K562 (cell line): ENCODE results near the gene SYNCRIP. TPM values are rescaled to one million over a fixed set of nuclear protein-coding genes. Genes with fewer than 3 reads are reported as not detected.

Source experiments
- BRD4 ChIP-seq: fragments of 200-600 bp; sonication (generic); IDR thresholded peaks from 2 replicates; pipeline ENCODE4 v1.6.1; 2017; ENCODE audit warnings: inconsistent platforms
- CBX8 ChIP-seq: fragments of 200-600 bp; sonication (generic); IDR thresholded peaks from 2 replicates; pipeline ENCODE4 v1.6.1; 2012; ENCODE audit warnings: borderline replicate concordance, mixed run types, low read depth, mild to moderate bottlenecking, moderate library complexity, mixed read lengths, low read length, control low read depth, inconsistent platforms; ENCODE audit not compliant: poor library complexity, severe bottlenecking; ENCODE audit errors: extremely low read depth
- E2F3 ChIP-seq: fragments of 250-450 bp; sonication (Bioruptor Pico); IDR thresholded peaks from 2 replicates; pipeline ENCODE4 v1.4.0; 2020; ENCODE audit warnings: mild to moderate bottlenecking
- EP300 ChIP-seq: IDR thresholded peaks from 2 replicates; pipeline ENCODE4 v1.6.1; 2012; ENCODE audit warnings: low read length, improper control_type of control experiment
- HOXB6 ChIP-seq: fragments of 250-450 bp; sonication (Bioruptor Pico); IDR thresholded peaks from 2 replicates; pipeline ENCODE4 v1.5.1; 2022; ENCODE audit warnings: mild to moderate bottlenecking, borderline replicate concordance
- KDM1A ChIP-seq, 2 experiments: fragments of 450-650 bp; IDR thresholded peaks; 2 replicates each; pipeline ENCODE4 v1.6.1; 2016; ENCODE audit warnings: mild to moderate bottlenecking in 2 of 2
- NCOA4 ChIP-seq: fragments of 450-650 bp; IDR thresholded peaks from 2 replicates; pipeline ENCODE4 v1.6.1; 2018; ENCODE audit warnings: mild to moderate bottlenecking; ENCODE audit not compliant: partially characterized antibody
- POLR2AphosphoS2 ChIP-seq: IDR thresholded peaks from 2 replicates; pipeline ENCODE4 v1.6.1; 2012; ENCODE audit warnings: low read length, improper control_type of control experiment
- POLR2B ChIP-seq: fragments of 450-650 bp; IDR thresholded peaks from 2 replicates; pipeline ENCODE4 v1.6.1; 2018; ENCODE audit warnings: low read depth; ENCODE audit not compliant: partially characterized antibody
- RCOR1 ChIP-seq, 2 experiments: IDR thresholded peaks; 2 replicates each; pipeline ENCODE4 v1.6.1; 2012; ENCODE audit warnings: low read depth in 2 of 2, low read length in 2 of 2, borderline replicate concordance in 1 of 2, improper control_type of control experiment in 1 of 2
- TBP ChIP-seq: optimal IDR thresholded peaks from 2 replicates; pipeline ENCODE3; 2011; ENCODE audit warnings: low read depth, low read length, improper control_type of control experiment
- ZBED1 ChIP-seq: IDR thresholded peaks from 2 replicates; pipeline ENCODE4 v1.6.1; 2014
- ZNF324 ChIP-seq: fragments of 250-450 bp; sonication (Bioruptor Pico); IDR thresholded peaks from 2 replicates; pipeline ENCODE4 v1.4.0; 2020; ENCODE audit warnings: mild to moderate bottlenecking
- ZNF57 ChIP-seq: fragments of 450-650 bp; formaldehyde crosslinking; IDR thresholded peaks from 2 replicates; pipeline ENCODE4 v1.4.0; 2020; ENCODE audit warnings: mild to moderate bottlenecking, moderate library complexity
- ZNF668 ChIP-seq: fragments of 250-450 bp; sonication (Bioruptor Pico); IDR thresholded peaks from 2 replicates; pipeline ENCODE4 v1.8.0; 2022; ENCODE audit warnings: mild to moderate bottlenecking, inconsistent platforms
- ZNF780A ChIP-seq: fragments of 250-450 bp; sonication (Bioruptor Pico); IDR thresholded peaks from 2 replicates; pipeline ENCODE4 v1.5.0; 2021; ENCODE audit warnings: mild to moderate bottlenecking
- polyA plus RNA-seq, 8 experiments: library from polyadenylated mRNA; depleted of rRNA in 4 of 8; stranded (reverse) in 5 of 8; unstranded in 3 of 8; fragments of >200 nt; fragmentation: Nextera tagmentation in 2 of 8; fragmentation: Illumina TruSeq in 1 of 8; extraction: Ambion mirVana in 2 of 8; extraction: Trizol in 1 of 8; gene quantifications; 2 replicates each; pipeline versions ENCODE4 v1.2.1 to v1.2.3, GENCODE V29; 2011 to 2014; ENCODE audit warnings: inconsistent platforms in 1 of 8, missing spikeins in 1 of 8
- total RNA-seq, 7 experiments: library from RNA; depleted of rRNA in 6 of 7; stranded (reverse); fragments of >200 nt in 6 of 7; fragmentation: Illumina TruSeq in 2 of 7; extraction: Trizol in 2 of 7; gene quantifications; 2 replicates each; pipeline versions ENCODE4 v1.2.1 to v1.2.3, GENCODE V29; 2011 to 2021; ENCODE audit warnings: low replicate concordance in 1 of 7
- TF ChIP-seq, protein P1 (sequence below): fragments of 250-450 bp; sonication (Bioruptor Pico); IDR thresholded peaks from 2 replicates; pipeline ENCODE4 v1.8.0; 2022; ENCODE audit warnings: moderate library complexity, mild to moderate bottlenecking, inconsistent platforms
- TF ChIP-seq, protein P2 (sequence below), 2 experiments: fragments of 450-650 bp in 1 of 2; sonication (generic) in 1 of 2; formaldehyde crosslinking; conservative IDR thresholded peaks; 2 replicates each; pipeline versions ENCODE4 v1.4.0 to v1.8.1; 2020 to 2022; ENCODE audit warnings: mild to moderate bottlenecking in 1 of 2, missing genetic modification reagents in 1 of 2
- TF ChIP-seq, protein P3 (sequence below): fragments of 450-650 bp; formaldehyde crosslinking; conservative IDR thresholded peaks from 2 replicates; pipeline ENCODE4 v1.4.0; 2022; ENCODE audit warnings: mild to moderate bottlenecking, missing genetic modification characterization
- TF ChIP-seq, protein P4 (sequence below): IDR thresholded peaks from 3 replicates; pipeline ENCODE4 v1.6.1; 2011; ENCODE audit warnings: borderline replicate concordance, mild to moderate bottlenecking; ENCODE audit not compliant: insufficient read length, insufficient read depth
- TF ChIP-seq, protein P5 (sequence below): fragments of 450-650 bp; formaldehyde crosslinking; IDR thresholded peaks from 2 replicates; pipeline ENCODE4 v1.4.0; 2020; ENCODE audit warnings: mild to moderate bottlenecking, moderate library complexity
- TF ChIP-seq, protein P6 (sequence below): fragments of 250-450 bp; sonication (Bioruptor Pico); IDR thresholded peaks from 2 replicates; pipeline ENCODE4 v1.9.0; 2021; ENCODE audit warnings: mild to moderate bottlenecking

Gene SYNCRIP
- total and polyA plus RNA-seq, 9 of the 15 experiments (the other 6 are each of a cell fraction or from before 2014, with no cell fraction given) = 46.5 to 295 (median 140) TPM

DNA sequence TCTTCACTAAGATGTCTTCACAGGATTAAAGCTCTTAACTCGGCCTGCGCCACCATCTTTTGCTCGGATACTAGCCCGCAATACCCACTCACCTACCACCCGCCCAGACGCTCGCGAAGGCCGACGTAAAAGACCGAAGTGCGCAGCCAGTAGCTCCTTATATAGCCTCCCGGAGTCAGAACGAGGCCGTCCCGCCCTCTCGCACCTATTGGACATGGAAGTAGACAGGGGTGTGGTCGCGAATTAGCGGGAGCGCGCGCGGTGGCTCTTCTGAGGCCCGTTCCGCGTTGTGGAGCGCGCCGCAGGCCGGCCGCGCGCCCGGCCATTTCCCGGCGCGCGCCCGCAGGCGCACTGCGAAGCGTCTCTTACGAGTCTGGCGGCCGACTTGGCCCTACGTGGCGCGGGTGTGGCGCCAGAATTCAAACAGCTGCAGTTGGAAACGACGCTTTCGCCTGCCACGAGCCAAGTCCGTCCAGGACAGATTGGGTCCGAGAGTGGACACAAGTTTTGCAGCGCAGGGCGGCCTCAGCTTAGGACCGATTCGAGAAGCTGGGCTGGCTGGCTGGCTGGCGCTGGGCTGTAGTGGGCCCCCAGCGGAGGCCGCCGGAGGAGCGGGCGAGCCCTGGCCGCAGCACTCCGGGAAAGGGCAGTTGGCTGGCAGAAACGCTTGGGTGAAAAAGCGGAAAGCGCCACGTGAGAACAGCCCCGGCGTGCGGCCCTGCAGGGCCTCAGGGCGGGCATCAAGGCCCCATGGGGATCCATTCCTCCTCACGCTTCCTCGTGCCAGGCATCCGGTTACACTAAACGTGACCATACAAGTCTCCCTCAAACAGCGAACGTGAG, 36.1 kb upstream of the SYNCRIP start (continued):
- TF ChIP-seq, protein P1, sequence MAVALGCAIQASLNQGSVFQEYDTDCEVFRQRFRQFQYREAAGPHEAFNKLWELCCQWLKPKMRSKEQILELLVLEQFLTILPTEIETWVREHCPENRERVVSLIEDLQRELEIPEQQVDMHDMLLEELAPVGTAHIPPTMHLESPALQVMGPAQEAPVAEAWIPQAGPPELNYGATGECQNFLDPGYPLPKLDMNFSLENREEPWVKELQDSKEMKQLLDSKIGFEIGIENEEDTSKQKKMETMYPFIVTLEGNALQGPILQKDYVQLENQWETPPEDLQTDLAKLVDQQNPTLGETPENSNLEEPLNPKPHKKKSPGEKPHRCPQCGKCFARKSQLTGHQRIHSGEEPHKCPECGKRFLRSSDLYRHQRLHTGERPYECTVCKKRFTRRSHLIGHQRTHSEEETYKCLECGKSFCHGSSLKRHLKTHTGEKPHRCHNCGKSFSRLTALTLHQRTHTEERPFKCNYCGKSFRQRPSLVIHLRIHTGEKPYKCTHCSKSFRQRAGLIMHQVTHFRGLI (CRISPR knock-in tag) = no peak
- TF ChIP-seq POLR2AphosphoS2 = peak; percentile 96
- TF ChIP-seq, protein P2, sequence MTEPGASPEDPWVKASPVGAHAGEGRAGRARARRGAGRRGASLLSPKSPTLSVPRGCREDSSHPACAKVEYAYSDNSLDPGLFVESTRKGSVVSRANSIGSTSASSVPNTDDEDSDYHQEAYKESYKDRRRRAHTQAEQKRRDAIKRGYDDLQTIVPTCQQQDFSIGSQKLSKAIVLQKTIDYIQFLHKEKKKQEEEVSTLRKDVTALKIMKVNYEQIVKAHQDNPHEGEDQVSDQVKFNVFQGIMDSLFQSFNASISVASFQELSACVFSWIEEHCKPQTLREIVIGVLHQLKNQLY (CRISPR knock-in tag; conservative IDR thresholded peaks at IDR 0.05) = no peak
- TF ChIP-seq RCOR1 (IDR thresholded peaks at IDR 0.05; ENCODE audit: borderline replicate concordance in 1 of 2, low read depth in 2 of 2, low read length in 2 of 2) = peak; percentile 17 to 64; a peak in 2 of 4 replicates
- TF ChIP-seq TBP = no peak
- no peak for TF ChIP-seq HOXB6 (CRISPR knock-in tag)
- TF ChIP-seq, protein P3, sequence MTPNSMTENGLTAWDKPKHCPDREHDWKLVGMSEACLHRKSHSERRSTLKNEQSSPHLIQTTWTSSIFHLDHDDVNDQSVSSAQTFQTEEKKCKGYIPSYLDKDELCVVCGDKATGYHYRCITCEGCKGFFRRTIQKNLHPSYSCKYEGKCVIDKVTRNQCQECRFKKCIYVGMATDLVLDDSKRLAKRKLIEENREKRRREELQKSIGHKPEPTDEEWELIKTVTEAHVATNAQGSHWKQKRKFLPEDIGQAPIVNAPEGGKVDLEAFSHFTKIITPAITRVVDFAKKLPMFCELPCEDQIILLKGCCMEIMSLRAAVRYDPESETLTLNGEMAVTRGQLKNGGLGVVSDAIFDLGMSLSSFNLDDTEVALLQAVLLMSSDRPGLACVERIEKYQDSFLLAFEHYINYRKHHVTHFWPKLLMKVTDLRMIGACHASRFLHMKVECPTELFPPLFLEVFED (CRISPR knock-in tag) = peak; percentile 95
- TF ChIP-seq E2F3 (CRISPR knock-in tag) = peak; percentile 19; the same call in 1 of the 2 replicates
- no peak for TF ChIP-seq ZNF57 (CRISPR knock-in tag)
- TF ChIP-seq CBX8 = no peak
- no peak for TF ChIP-seq KDM1A (IDR thresholded peaks at IDR 0.05)
- peak; percentile 71; the same call in 1 of the 2 replicates for TF ChIP-seq ZBED1
- TF ChIP-seq ZNF324 (CRISPR knock-in tag) = no peak
- no peak for TF ChIP-seq BRD4
- TF ChIP-seq EP300 = no peak
- TF ChIP-seq, protein P4, sequence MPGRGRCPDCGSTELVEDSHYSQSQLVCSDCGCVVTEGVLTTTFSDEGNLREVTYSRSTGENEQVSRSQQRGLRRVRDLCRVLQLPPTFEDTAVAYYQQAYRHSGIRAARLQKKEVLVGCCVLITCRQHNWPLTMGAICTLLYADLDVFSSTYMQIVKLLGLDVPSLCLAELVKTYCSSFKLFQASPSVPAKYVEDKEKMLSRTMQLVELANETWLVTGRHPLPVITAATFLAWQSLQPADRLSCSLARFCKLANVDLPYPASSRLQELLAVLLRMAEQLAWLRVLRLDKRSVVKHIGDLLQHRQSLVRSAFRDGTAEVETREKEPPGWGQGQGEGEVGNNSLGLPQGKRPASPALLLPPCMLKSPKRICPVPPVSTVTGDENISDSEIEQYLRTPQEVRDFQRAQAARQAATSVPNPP = no peak
- no peak for TF ChIP-seq ZNF668 (CRISPR knock-in tag)
- no peak for TF ChIP-seq NCOA4
- TF ChIP-seq POLR2B = peak; percentile 100
- TF ChIP-seq, protein P5, sequence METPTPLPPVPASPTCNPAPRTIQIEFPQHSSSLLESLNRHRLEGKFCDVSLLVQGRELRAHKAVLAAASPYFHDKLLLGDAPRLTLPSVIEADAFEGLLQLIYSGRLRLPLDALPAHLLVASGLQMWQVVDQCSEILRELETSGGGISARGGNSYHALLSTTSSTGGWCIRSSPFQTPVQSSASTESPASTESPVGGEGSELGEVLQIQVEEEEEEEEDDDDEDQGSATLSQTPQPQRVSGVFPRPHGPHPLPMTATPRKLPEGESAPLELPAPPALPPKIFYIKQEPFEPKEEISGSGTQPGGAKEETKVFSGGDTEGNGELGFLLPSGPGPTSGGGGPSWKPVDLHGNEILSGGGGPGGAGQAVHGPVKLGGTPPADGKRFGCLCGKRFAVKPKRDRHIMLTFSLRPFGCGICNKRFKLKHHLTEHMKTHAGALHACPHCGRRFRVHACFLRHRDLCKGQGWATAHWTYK (CRISPR knock-in tag) = no peak; the same call in 1 of the 2 replicates
- TF ChIP-seq ZNF780A = peak; percentile 74; the same call in 1 of the 2 replicates
- TF ChIP-seq, protein P6, sequence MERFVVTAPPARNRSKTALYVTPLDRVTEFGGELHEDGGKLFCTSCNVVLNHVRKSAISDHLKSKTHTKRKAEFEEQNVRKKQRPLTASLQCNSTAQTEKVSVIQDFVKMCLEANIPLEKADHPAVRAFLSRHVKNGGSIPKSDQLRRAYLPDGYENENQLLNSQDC (CRISPR knock-in tag) = peak; percentile 94
